CD14-positive monocyte (primary cell): ENCODE results near the gene PARP4. TPM values are rescaled to one million over a fixed set of nuclear protein-coding genes. Genes with fewer than 3 reads are reported as not detected.
"Not testable (repeated sequence)": the region's sequence is repeated elsewhere in the genome, so short reads cannot be mapped to it uniquely, and the experiment has no call there.

Source experiments
- DNase-seq, 3 donors: peaks; one replicate each; pipeline ENCODE4 v3.0.0-alpha.2; 2011 to 2022
- H2AFZ ChIP-seq: 2 replicates; pipeline ENCODE4 v1.6.0; 2012; ENCODE audit warnings: mild to moderate bottlenecking, low read depth, low read length, inconsistent platforms; ENCODE audit not compliant: insufficient read depth, poor library complexity, severe bottlenecking
- H3K27ac ChIP-seq, 2 donors: 1 replicate in 1 of 2; 2 replicates in 1 of 2; pipeline ENCODE4 v1.5.1; 2012 to 2013; ENCODE audit warnings: low read length in 2 of 2, control low read depth in 1 of 2, inconsistent platforms in 1 of 2, low read depth in 1 of 2, mild to moderate bottlenecking in 1 of 2
- H3K27me3 ChIP-seq, 2 donors: one replicate each; pipeline versions ENCODE4 v1.6.0 to v1.6.1; 2011 to 2013; ENCODE audit warnings: low read length in 2 of 2; ENCODE audit not compliant: control insufficient read depth in 2 of 2, insufficient read depth in 2 of 2
- H3K36me3 ChIP-seq, 2 donors: replicated peaks in 1 of 2; 1 replicate in 1 of 2; 2 replicates in 1 of 2; pipeline versions ENCODE4 v1.5.1 to v1.6.1; 2012 to 2013; ENCODE audit warnings: low read length in 2 of 2, control low read depth in 1 of 2, inconsistent platforms in 1 of 2, mild to moderate bottlenecking in 1 of 2; ENCODE audit not compliant: insufficient read depth in 2 of 2, control insufficient read depth in 1 of 2
- H3K4me1 ChIP-seq, 2 donors: 1 replicate in 1 of 2; 2 replicates in 1 of 2; pipeline versions ENCODE4 v1.5.1 to v1.6.1; 2012 to 2013; ENCODE audit warnings: low read length in 2 of 2, control low read depth in 1 of 2, inconsistent platforms in 1 of 2, mild to moderate bottlenecking in 1 of 2, moderate library complexity in 1 of 2; ENCODE audit not compliant: insufficient read depth in 2 of 2, control insufficient read depth in 1 of 2
- H3K4me2 ChIP-seq: replicated peaks from 2 replicates; pipeline ENCODE3; 2012; ENCODE audit warnings: low read length, moderate library complexity, mild to moderate bottlenecking; ENCODE audit not compliant: poor library complexity, severe bottlenecking; ENCODE audit errors: extremely low read depth
- H3K4me3 ChIP-seq, 3 experiments: fragments of 200-600 bp in 1 of 3; sonication (generic) in 1 of 3; replicated peaks in 1 of 3; 1 replicate in 2 of 3; 2 replicates in 1 of 3; pipeline ENCODE4 v1.5.1; 2011 to 2013; ENCODE audit warnings: low read length in 3 of 3, mild to moderate bottlenecking in 3 of 3, control low read depth in 2 of 3, low read depth in 2 of 3, inconsistent platforms in 1 of 3, moderate library complexity in 1 of 3
- H3K79me2 ChIP-seq: 2 replicates; pipeline ENCODE4 v1.6.0; 2012; ENCODE audit warnings: mild to moderate bottlenecking, control low read depth, inconsistent platforms, low read length, moderate library complexity; ENCODE audit not compliant: insufficient read depth
- H3K9ac ChIP-seq: 2 replicates; pipeline ENCODE4 v1.6.0; 2017; ENCODE audit warnings: low read length, mild to moderate bottlenecking; ENCODE audit not compliant: insufficient read depth, poor library complexity, severe bottlenecking
- H3K9me3 ChIP-seq, 2 donors: replicated peaks in 1 of 2; 1 replicate in 1 of 2; 2 replicates in 1 of 2; pipeline versions ENCODE4 v1.5.1 to v1.6.1; 2012 to 2013; ENCODE audit warnings: low read length in 2 of 2, control low read depth in 1 of 2; ENCODE audit not compliant: control insufficient read depth in 1 of 2, insufficient read depth in 1 of 2
- H4K20me1 ChIP-seq: 2 replicates; pipeline ENCODE4 v1.6.0; 2012; ENCODE audit warnings: mild to moderate bottlenecking, low read length, control low read depth, moderate library complexity; ENCODE audit not compliant: insufficient read depth
- H3K27ac Mint-ChIP-seq, 7 donors: one replicate each; pipeline ENCODE4 v1.8.0; 2020; ENCODE audit warnings: mild to moderate bottlenecking in 7 of 7, mixed read lengths in 7 of 7, moderate library complexity in 6 of 7, inconsistent platforms in 2 of 7
- H3K27me3 Mint-ChIP-seq, 3 donors: one replicate each; pipeline ENCODE4 v1.8.0; 2021 to 2022; ENCODE audit warnings: low read depth in 3 of 3, mild to moderate bottlenecking in 3 of 3, mixed read lengths in 3 of 3, moderate library complexity in 3 of 3, inconsistent platforms in 1 of 3
- H3K36me3 Mint-ChIP-seq, 2 donors: one replicate each; pipeline ENCODE4 v1.8.0; 2020; ENCODE audit warnings: mixed read lengths in 2 of 2, inconsistent platforms in 1 of 2, mild to moderate bottlenecking in 1 of 2
- H3K4me1 Mint-ChIP-seq: one replicate; pipeline ENCODE4 v1.8.0; 2020; ENCODE audit warnings: mild to moderate bottlenecking, mixed read lengths
- H3K4me3 Mint-ChIP-seq, 2 donors: one replicate each; pipeline ENCODE4 v1.8.0; 2020; ENCODE audit warnings: mild to moderate bottlenecking in 2 of 2, mixed read lengths in 2 of 2, moderate library complexity in 1 of 2
- H3K9me3 Mint-ChIP-seq, 7 donors: one replicate each; pipeline ENCODE4 v1.8.0; 2020 to 2022; ENCODE audit warnings: mixed read lengths in 7 of 7, mild to moderate bottlenecking in 6 of 7, moderate library complexity in 6 of 7, inconsistent platforms in 2 of 7
- WGBS: methylation state at CpG from one replicate; pipeline ENCODE4 v1.1.5; 2013; ENCODE audit warnings: missing lambda C conversion rate; ENCODE audit not compliant: insufficient coverage; 5-methylcytosine and 5-hydroxymethylcytosine counted together
- intact Hi-C, 2 donors: fragments of 100-400 bp; cut with micrococcal nuclease; formaldehyde crosslinking; loops; one replicate each; pipeline versions ENCODE4 v1.15.0 to v1.15.1; 2023
- polyA plus RNA-seq, 3 donors: library from polyadenylated mRNA; depleted of rRNA in 1 of 3; unstranded in 2 of 3; stranded (reverse) in 1 of 3; fragments of 300-500 nt in 2 of 3; fragments of >200 nt in 1 of 3; fragmentation: Illumina TruSeq in 2 of 3; gene quantifications; 1 replicate in 2 of 3; 2 replicates in 1 of 3; pipeline ENCODE4 v1.2.3, GENCODE V29; 2012 to 2021
- TF ChIP-seq, protein P1 (sequence below): fragments of 200-600 bp; IDR thresholded peaks from one replicate; pipeline ENCODE4 v1.8.0; 2022; ENCODE audit warnings: antibody characterized with exemption, mild to moderate bottlenecking

PARP4 gene
- polyA plus RNA-seq, 3 donors: 34.0 to 56.8 (median 51.9) TPM

GRCh38 chr13:24384091-24384490 is 128.5 kb downstream of the PARP4 start:
- WGBS: 100% methylated on average over 9 of the region's 17 CpGs
- H3K27ac Mint-ChIP-seq, H3K79me2 ChIP-seq, H3K27ac ChIP-seq, H3K36me3 Mint-ChIP-seq, H3K36me3 ChIP-seq, H3K4me3 ChIP-seq, H3K4me1 Mint-ChIP-seq, H3K27me3 Mint-ChIP-seq, DNase-seq, intact Hi-C loops, H3K4me3 Mint-ChIP-seq, H3K27me3 ChIP-seq, H3K4me2 ChIP-seq, H3K9me3 Mint-ChIP-seq, H4K20me1 ChIP-seq, H2AFZ ChIP-seq, H3K9me3 ChIP-seq, H3K4me1 ChIP-seq, H3K9ac ChIP-seq: not testable (repeated sequence)

- Mint-ChIP-seq H3K9me3 (peaks cover 0 to 5% (median 0%) of the 10 kb centered on the region in 7 donors), H3K4me1 (no peaks in the 10 kb centered on the region), H3K36me3 (no peaks in the 10 kb centered on the region), H3K27ac (peak overlapping the region in 1 of 7 donors; percentile 0), H3K4me3 (no peak overlapping the region), H3K27me3 (peaks cover 0 to 2% (median 2%) of the 10 kb centered on the region in 3 donors)
- H3K27me3 ChIP-seq: no peaks in the 10 kb centered on the region
- H3K79me2 ChIP-seq: no peaks in the 10 kb centered on the region
- no peaks in the 10 kb centered on the region for H3K9me3 ChIP-seq
- intact Hi-C loops: no loop called here
- H3K36me3 ChIP-seq: no peaks in the 10 kb centered on the region
- H3K4me3 ChIP-seq: no peak overlapping the region
- no peaks in the 10 kb centered on the region for H3K4me1 ChIP-seq
- TF ChIP-seq, protein P1, sequence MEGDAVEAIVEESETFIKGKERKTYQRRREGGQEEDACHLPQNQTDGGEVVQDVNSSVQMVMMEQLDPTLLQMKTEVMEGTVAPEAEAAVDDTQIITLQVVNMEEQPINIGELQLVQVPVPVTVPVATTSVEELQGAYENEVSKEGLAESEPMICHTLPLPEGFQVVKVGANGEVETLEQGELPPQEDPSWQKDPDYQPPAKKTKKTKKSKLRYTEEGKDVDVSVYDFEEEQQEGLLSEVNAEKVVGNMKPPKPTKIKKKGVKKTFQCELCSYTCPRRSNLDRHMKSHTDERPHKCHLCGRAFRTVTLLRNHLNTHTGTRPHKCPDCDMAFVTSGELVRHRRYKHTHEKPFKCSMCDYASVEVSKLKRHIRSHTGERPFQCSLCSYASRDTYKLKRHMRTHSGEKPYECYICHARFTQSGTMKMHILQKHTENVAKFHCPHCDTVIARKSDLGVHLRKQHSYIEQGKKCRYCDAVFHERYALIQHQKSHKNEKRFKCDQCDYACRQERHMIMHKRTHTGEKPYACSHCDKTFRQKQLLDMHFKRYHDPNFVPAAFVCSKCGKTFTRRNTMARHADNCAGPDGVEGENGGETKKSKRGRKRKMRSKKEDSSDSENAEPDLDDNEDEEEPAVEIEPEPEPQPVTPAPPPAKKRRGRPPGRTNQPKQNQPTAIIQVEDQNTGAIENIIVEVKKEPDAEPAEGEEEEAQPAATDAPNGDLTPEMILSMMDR: no peak
- no peak overlapping the region for H2AFZ ChIP-seq
- H3K27ac ChIP-seq: no peak overlapping the region
- no peak for DNase-seq
- WGBS: 89% methylated on average over 5 of the region's 14 CpGs
- H3K9ac ChIP-seq: no peak overlapping the region
- no peaks in the 10 kb centered on the region for H4K20me1 ChIP-seq
- H3K4me2 ChIP-seq: no peak overlapping the region
Observed at GRCh38 chr13:24381541-24382265, 130.9 kb downstream of the PARP4 start.

DNA sequence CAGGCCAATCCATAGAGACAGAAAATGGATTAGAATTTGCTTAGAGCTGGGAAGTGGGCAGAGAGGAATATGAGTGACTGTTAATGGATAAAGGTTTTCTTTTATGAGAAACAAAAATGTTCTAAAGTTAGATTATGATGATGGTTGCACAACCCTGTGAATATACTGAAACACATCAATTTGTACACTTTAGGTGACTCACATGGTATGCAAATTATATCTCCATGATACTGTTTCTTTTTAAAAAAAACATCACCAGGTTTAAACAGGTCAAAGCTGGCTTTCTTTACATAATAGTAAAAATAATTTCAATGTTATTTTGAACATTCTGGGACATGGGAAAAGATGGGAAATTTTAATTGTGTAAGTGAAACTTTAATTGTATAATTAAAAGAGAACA is 131.7 kb downstream of the PARP4 start:
- H3K36me3 ChIP-seq, intact Hi-C loops: not testable (repeated sequence)

DNA sequence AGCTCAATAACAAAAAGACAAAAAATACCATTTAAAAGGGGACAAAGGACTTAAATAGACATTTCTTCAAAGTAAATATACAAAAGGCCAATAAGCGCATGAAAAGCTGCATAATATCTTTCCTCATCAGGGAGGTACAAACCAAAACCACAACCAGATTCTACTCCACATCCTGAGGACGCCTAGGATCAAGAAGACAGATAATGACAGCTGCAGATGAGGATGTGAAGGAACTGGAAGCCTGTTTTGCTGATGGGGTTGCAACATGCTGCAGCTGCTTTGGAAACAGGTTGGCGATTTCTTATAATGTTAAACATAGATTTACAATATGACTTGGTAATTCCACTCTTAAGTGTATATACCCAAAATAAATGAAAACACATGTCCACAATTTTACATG is 132.4 kb downstream of the PARP4 start:
- H4K20me1 ChIP-seq, H3K9me3 Mint-ChIP-seq, H3K4me1 ChIP-seq, H3K4me2 ChIP-seq, H3K79me2 ChIP-seq, H3K27me3 Mint-ChIP-seq, H3K4me1 Mint-ChIP-seq, H3K36me3 ChIP-seq, H3K27ac ChIP-seq, H3K4me3 ChIP-seq, H2AFZ ChIP-seq, H3K4me3 Mint-ChIP-seq, H3K9me3 ChIP-seq, H3K9ac ChIP-seq, DNase-seq, intact Hi-C loops, H3K27me3 ChIP-seq, H3K36me3 Mint-ChIP-seq: not testable (repeated sequence)
- peak overlapping the region in 1 of 7 donors; percentile 50 for H3K27ac Mint-ChIP-seq
- no CpG with 5 or more reads among the region's 3 CpGs for WGBS

More for the DNA sequence above, 131.7 kb downstream of the PARP4 start:
- H3K9me3 ChIP-seq, H3K4me3 Mint-ChIP-seq, H3K27ac Mint-ChIP-seq, H3K4me1 ChIP-seq, H3K36me3 Mint-ChIP-seq, H3K27me3 ChIP-seq, H2AFZ ChIP-seq, H4K20me1 ChIP-seq, H3K4me1 Mint-ChIP-seq, DNase-seq, H3K4me2 ChIP-seq, H3K9ac ChIP-seq, H3K27me3 Mint-ChIP-seq, H3K27ac ChIP-seq, H3K9me3 Mint-ChIP-seq, H3K4me3 ChIP-seq, H3K79me2 ChIP-seq: not testable (repeated sequence)
